C4-2B (cell line): Measurements from ENCODE around the gene WDR11.

Source experiments
- H3K27ac ChIP-seq: fragments of 450-650 bp; 2 replicates; pipeline ENCODE4 v1.5.1; 2017
- ZFX ChIP-seq: fragments of 450-650 bp; IDR thresholded peaks from 2 replicates; pipeline ENCODE4 v1.6.1; 2017
- TF ChIP-seq, protein P1 (sequence below): fragments of 450-650 bp; conservative IDR thresholded peaks from 2 replicates; pipeline ENCODE4 v1.5.1; 2017; ENCODE audit warnings: mild to moderate bottlenecking

Gene WDR11

DNA sequence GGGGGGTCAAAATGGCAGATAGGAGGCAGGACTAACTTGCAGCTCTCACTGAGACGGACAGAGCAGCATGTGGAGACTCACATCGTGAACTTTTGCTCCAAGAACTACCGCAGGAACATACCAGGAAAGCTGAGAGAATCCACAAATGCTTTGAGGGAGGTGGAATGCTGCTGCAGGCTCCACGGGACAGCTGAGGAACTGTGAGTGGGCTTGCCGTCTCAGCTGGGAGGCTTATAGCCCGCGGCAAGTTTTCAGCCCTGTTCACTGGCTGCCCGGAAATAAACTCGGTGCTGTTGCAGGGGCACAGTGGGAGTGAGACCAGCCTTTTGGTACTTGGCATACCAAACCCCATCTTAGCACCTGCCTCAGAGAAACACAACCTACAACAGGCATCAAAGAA is 19.1 kb upstream of the WDR11 start:
- no peak for TF ChIP-seq ZFX
- TF ChIP-seq, protein P1, sequence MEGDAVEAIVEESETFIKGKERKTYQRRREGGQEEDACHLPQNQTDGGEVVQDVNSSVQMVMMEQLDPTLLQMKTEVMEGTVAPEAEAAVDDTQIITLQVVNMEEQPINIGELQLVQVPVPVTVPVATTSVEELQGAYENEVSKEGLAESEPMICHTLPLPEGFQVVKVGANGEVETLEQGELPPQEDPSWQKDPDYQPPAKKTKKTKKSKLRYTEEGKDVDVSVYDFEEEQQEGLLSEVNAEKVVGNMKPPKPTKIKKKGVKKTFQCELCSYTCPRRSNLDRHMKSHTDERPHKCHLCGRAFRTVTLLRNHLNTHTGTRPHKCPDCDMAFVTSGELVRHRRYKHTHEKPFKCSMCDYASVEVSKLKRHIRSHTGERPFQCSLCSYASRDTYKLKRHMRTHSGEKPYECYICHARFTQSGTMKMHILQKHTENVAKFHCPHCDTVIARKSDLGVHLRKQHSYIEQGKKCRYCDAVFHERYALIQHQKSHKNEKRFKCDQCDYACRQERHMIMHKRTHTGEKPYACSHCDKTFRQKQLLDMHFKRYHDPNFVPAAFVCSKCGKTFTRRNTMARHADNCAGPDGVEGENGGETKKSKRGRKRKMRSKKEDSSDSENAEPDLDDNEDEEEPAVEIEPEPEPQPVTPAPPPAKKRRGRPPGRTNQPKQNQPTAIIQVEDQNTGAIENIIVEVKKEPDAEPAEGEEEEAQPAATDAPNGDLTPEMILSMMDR, result no peak

DNA sequence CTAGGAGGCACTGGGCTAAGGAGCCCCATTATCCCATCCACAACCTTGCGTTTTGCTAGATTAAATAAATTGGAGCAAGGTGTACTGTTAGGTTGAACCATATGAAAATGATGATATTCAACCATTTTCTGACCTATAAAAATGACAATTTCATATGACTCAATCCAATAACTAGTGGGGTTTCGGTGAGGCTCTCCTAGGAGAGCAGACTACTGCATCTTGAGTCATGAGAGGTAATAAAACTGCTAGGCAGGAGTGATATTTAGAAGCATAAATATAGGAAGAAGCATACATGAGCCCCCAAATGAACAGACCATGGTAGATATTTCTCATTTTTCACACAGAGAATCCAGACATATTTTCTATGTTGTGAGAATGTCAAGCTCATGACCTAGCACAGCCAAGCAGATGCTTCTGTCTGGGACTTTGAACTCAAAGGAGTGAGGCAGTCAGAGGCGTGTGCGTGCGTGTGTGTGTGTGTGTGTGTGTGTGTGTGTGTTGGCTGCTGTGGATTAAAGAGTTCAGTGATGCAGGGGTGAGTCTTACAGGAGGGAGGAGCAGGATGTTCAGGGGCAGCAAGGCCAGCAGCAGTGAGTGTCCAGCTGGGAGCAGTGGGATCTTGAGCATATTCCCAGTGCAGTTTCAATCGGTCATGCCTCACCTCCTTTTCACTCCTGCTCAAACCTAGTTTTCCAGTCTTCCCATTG is 17.8 kb upstream of the WDR11 start:
- H3K27ac ChIP-seq, result no peak overlapping the region

More for the DNA sequence above, 19.1 kb upstream of the WDR11 start:
- H3K27ac ChIP-seq, result no peak overlapping the region

DNA sequence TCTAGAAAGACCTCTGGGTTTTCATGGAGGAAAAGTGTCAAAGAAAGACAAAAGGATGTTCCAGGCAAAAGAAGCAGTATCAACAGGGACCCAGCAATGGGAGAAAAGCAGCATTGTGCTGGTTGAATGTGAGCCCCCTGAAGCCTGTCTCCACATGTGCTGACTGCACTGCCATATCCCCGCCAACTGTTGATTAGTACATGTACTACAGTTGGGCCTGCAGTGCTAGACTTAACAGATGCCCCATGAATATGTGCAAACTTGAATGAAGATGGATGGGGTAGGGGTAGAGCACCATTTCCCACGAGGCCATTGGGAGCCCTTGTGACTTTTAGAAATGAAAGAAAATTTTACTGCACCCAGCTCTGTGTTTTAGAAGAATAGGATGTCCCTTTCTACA is 15.6 kb upstream of the WDR11 start:
- no peak overlapping the region for H3K27ac ChIP-seq
- TF ChIP-seq, protein P1, result no peak
- TF ChIP-seq ZFX, result no peak

More for the DNA sequence above, 17.8 kb upstream of the WDR11 start:
- no peak for TF ChIP-seq ZFX
- TF ChIP-seq, protein P1, result no peak

DNA sequence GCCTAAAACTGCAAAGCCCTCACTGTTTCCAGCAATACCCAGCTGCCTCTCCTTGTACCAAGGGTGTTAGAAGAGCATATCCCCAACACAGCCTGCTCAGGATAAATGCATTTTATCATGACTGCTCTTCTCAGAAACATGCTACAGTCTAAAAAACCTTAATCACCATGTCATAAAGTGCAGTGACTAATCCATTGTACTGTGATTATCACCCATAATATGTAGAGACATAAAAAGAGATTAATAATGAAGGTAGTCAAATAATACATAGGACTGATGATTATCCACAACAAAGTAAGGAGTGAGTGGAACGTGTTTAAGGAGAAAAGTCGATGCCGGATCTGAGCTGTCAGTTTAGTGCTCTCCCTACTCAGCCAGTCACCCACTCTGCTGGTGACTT is 12.2 kb upstream of the WDR11 start:
- TF ChIP-seq ZFX, result no peak
- TF ChIP-seq, protein P1, result no peak
- no peak overlapping the region for H3K27ac ChIP-seq

DNA sequence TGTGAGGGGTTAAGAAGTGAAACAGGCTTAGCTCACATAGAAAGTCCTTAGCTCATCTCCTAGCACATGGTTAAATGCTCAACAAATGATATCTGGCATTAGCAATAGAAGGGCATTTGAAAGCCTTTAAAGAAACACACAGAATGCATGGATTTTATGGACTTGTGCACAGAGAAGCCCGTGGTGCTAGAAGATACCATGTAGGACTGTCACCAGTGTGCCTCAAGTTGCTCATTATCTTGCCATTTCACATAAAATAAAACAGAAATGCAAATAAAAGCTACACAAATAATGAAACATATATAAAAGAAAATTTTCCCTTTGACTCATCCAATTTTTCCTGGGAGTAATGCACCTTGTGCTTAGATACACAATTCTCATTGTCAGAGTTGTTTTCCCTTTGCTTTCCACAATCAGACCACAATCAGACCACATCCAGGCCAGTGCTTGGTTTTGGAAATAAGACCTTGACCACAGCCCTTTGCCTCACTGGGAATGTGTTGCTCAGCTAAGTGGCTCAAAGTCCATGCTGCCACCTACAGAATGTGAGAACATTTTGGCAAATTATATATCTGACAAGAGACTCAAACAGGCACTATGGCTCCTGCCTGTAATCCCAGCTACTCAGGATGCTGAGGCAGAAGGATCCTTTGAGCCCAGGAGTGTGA is 9.5 kb upstream of the WDR11 start:
- H3K27ac ChIP-seq, result no peak overlapping the region
- TF ChIP-seq ZFX, result no peak
- TF ChIP-seq, protein P1, result no peak

DNA sequence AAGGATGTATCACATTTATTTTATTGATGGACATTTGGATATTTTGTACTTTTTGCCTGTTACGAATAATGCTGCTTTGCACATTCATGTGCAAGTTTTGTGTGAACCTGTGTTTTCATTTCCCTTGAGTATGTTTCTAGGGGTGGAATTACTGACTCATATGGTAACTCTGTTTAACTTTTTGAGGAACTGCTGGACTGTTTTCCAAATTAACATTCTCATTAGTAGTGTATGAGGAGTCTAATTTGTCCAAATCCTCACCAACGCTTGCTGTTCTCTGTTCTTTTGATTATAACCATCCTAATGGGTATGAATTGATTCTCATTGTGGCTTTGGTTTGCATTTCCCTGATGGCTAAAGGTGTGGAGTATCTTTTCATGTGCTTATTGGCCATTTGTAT is 3.2 kb downstream of the WDR11 start:
- H3K27ac ChIP-seq, result no peak overlapping the region
- TF ChIP-seq ZFX, result no peak
- TF ChIP-seq, protein P1, result no peak

DNA sequence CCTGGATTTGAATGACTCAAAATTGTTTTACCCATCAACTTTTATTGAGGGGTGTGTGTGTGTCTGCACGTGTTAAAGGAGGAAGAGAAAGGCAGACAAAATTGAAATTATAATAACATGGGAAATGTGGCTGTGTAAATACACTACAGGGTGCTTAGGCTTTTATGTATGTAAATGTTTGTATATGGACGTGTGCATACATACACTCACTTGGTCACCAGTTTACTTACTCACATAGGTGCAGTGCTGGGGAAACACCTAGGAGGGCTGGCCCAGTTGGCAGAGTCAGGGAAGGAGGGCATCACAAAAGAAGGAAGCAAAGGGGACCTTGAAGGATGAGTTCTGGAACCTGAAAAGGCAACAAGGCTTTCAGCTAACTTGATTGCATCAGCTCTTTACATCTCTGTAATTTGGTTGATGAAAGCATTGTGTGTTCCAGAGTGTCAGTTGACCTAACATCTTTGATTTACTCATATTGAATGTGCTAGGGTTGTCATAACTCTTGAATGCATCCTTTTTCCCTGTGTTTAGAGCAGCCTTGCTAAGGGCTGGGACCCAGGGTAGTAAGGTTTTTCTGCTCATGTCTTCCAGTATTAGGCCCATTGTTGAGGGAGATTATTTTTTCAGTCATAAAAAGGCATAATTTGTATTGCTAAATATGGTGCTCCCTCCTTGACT is 10.2 kb downstream of the WDR11 start:
- no peak overlapping the region for H3K27ac ChIP-seq
- TF ChIP-seq ZFX, result no peak
- TF ChIP-seq, protein P1, result no peak
